K562 (cell line): ENCODE data around the gene NR1H2. TPM values are rescaled to one million over a fixed set of nuclear protein-coding genes. Genes with fewer than 3 reads are reported as not detected.
A peak's percentile ranks its signal among the peaks of the same experiment; 100 is the strongest.

Experiments
- ATF1 ChIP-seq, 2 experiments: fragments of 450-650 bp in 1 of 2; IDR thresholded peaks; 2 replicates each; pipeline ENCODE4 v1.6.1; 2016; ENCODE audit warnings: missing compliant biosample characterization in 1 of 2, missing genetic modification characterization in 1 of 2
- ERF ChIP-seq: fragments of 450-650 bp; formaldehyde crosslinking; IDR thresholded peaks from 2 replicates; pipeline ENCODE4 v1.4.0; 2020; ENCODE audit warnings: mild to moderate bottlenecking, mixed read lengths
- GABPA ChIP-seq: fragments of 200-800 bp; sonication (Bioruptor generic); conservative IDR thresholded peaks from 2 replicates; pipeline ENCODE4 v1.6.1; 2016; ENCODE audit warnings: low read depth, missing genetic modification characterization, missing compliant biosample characterization
- KDM1A ChIP-seq, 2 experiments: fragments of 450-650 bp; IDR thresholded peaks; 2 replicates each; pipeline ENCODE4 v1.6.1; 2016; ENCODE audit warnings: mild to moderate bottlenecking in 2 of 2
- NCOA6 ChIP-seq: fragments of 450-650 bp; IDR thresholded peaks from 2 replicates; pipeline ENCODE4 v1.6.1; 2017; ENCODE audit warnings: mild to moderate bottlenecking
- NEUROD1 ChIP-seq: fragments of 150-350 bp; IDR thresholded peaks from 2 replicates; pipeline ENCODE4 v1.6.1; 2014; ENCODE audit warnings: borderline replicate concordance, low read length, low read depth; ENCODE audit not compliant: partially characterized antibody
- RBFOX2 ChIP-seq: fragments of 200-400 bp; formaldehyde crosslinking; IDR thresholded peaks from 2 replicates; pipeline ENCODE4 v1.6.1; 2017; ENCODE audit warnings: low read depth, mild to moderate bottlenecking, low read length, moderate library complexity
- SIN3B ChIP-seq: fragments of 450-650 bp; IDR thresholded peaks from 2 replicates; pipeline ENCODE4 v1.6.1; 2017; ENCODE audit warnings: low read depth, mild to moderate bottlenecking, moderate library complexity
- SMAD1 ChIP-seq: fragments of 150-350 bp; IDR thresholded peaks from 2 replicates; pipeline ENCODE4 v1.6.1; 2014; ENCODE audit warnings: low read length, low read depth; ENCODE audit not compliant: partially characterized antibody
- XRCC4 ChIP-seq: IDR thresholded peaks from one replicate; pipeline ENCODE4 v1.6.1; 2011; ENCODE audit not compliant: insufficient read depth, insufficient read length; ENCODE audit errors: extremely low read depth
- YY1 ChIP-seq, 3 experiments: IDR thresholded peaks; 2 replicates each; pipeline ENCODE4 v1.6.1; 2011; ENCODE audit warnings: low read length in 2 of 3, mild to moderate bottlenecking in 2 of 3, moderate library complexity in 2 of 3, borderline replicate concordance in 1 of 3, control low read depth in 1 of 3, low read depth in 1 of 3; ENCODE audit not compliant: insufficient read depth in 3 of 3, insufficient replicate concordance in 2 of 3, control insufficient read depth in 1 of 3, insufficient read length in 1 of 3; ENCODE audit errors: extremely low read depth in 1 of 3
- ZEB2 ChIP-seq: fragments of 450-650 bp; IDR thresholded peaks from 2 replicates; pipeline ENCODE4 v1.6.1; 2016
- polyA plus RNA-seq, 8 experiments: library from polyadenylated mRNA; depleted of rRNA in 4 of 8; stranded (reverse) in 5 of 8; unstranded in 3 of 8; fragments of >200 nt; fragmentation: Nextera tagmentation in 2 of 8; fragmentation: Illumina TruSeq in 1 of 8; extraction: Ambion mirVana in 2 of 8; extraction: Trizol in 1 of 8; gene quantifications; 2 replicates each; pipeline versions ENCODE4 v1.2.1 to v1.2.3, GENCODE V29; 2011 to 2014; ENCODE audit warnings: inconsistent platforms in 1 of 8, missing spikeins in 1 of 8
- total RNA-seq, 7 experiments: library from RNA; depleted of rRNA in 6 of 7; stranded (reverse); fragments of >200 nt in 6 of 7; fragmentation: Illumina TruSeq in 2 of 7; extraction: Trizol in 2 of 7; gene quantifications; 2 replicates each; pipeline versions ENCODE4 v1.2.1 to v1.2.3, GENCODE V29; 2011 to 2021; ENCODE audit warnings: low replicate concordance in 1 of 7
- TF ChIP-seq, protein P1 (sequence below): sonication (generic); formaldehyde crosslinking; IDR thresholded peaks from 2 replicates; pipeline ENCODE4 v1.8.0; 2022; ENCODE audit warnings: missing genetic modification reagents, mild to moderate bottlenecking, borderline replicate concordance
- TF ChIP-seq, protein P2 (sequence below): fragments of 450-650 bp; IDR thresholded peaks from 2 replicates; pipeline ENCODE4 v1.7.1; 2018; ENCODE audit warnings: mild to moderate bottlenecking, low read depth; ENCODE audit not compliant: partially characterized antibody
- TF ChIP-seq, protein P3 (sequence below), 2 experiments: fragments of 450-650 bp in 1 of 2; sonication (generic) in 1 of 2; formaldehyde crosslinking; conservative IDR thresholded peaks; 2 replicates each; pipeline versions ENCODE4 v1.4.0 to v1.8.1; 2020 to 2022; ENCODE audit warnings: mild to moderate bottlenecking in 1 of 2, missing genetic modification reagents in 1 of 2
- TF ChIP-seq, protein P4 (sequence below): fragments of 250-450 bp; sonication (Bioruptor Pico); IDR thresholded peaks from 2 replicates; pipeline ENCODE4 v1.4.0; 2020; ENCODE audit warnings: mild to moderate bottlenecking, moderate library complexity

NR1H2 gene
- total and polyA plus RNA-seq, 9 of the 15 experiments (the other 6 are each of a cell fraction or from before 2014, with no cell fraction given) = 0.11 to 73.8 (median 24.0) TPM

DNA sequence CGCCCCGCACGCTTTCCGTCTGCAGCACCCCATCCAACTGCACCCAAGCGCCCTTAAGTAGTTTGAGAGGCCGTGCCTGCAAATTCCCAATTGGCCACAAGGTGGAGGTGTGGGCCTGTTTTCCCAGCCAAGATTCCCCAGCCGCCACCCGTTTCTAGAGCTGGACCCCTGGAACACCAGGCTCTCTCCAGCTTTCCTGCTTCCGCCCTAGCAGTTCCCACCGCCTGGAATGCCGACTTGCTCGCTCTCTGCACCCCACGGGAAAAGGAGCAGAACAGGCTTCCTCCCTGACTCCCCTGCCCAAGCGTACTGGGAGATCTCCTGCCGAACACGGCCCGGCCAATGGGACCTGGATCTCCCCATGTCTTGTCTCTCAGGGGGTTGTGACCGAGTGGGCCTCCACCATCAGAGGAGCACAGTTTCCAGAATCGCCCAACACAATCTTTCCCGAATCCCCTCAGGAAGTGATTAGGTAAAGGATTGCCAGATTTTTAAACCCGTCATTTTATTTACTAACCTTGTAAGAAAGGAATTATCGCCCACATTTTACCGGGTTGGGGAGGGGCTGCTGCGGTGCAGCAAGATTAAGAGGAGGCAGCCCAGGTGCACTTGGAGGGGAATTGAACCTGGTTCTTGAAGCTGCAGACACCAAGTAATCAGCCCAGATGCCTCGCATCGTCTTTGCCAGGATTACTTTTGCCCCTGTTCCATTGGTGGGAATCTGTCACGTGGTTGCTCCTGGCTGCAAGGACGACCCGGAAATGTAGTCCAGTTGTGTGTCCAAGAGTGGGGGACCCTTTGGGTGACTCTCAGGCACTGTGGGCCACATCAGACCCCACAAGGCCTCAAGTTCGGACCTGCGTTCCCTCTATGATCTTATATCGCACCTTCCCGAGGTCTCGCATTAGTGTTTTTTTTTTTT lies 7.3 kb upstream of the NR1H2 start (continued):
- TF ChIP-seq, protein P1, sequence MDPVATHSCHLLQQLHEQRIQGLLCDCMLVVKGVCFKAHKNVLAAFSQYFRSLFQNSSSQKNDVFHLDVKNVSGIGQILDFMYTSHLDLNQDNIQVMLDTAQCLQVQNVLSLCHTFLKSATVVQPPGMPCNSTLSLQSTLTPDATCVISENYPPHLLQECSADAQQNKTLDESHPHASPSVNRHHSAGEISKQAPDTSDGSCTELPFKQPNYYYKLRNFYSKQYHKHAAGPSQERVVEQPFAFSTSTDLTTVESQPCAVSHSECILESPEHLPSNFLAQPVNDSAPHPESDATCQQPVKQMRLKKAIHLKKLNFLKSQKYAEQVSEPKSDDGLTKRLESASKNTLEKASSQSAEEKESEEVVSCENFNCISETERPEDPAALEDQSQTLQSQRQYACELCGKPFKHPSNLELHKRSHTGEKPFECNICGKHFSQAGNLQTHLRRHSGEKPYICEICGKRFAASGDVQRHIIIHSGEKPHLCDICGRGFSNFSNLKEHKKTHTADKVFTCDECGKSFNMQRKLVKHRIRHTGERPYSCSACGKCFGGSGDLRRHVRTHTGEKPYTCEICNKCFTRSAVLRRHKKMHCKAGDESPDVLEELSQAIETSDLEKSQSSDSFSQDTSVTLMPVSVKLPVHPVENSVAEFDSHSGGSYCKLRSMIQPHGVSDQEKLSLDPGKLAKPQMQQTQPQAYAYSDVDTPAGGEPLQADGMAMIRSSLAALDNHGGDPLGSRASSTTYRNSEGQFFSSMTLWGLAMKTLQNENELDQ = no peak
- TF ChIP-seq KDM1A (IDR thresholded peaks at IDR 0.05) (no peak), RBFOX2 (peak; percentile 52), NEUROD1 (peak; percentile 56), YY1 (IDR thresholded peaks at IDR 0.05; ENCODE audit: borderline replicate concordance in 1 of 3, control insufficient read depth in 1 of 3, extremely low read depth in 1 of 3, insufficient read depth in 3 of 3, insufficient read length in 1 of 3, insufficient replicate concordance in 2 of 3, low read depth in 1 of 3, low read length in 2 of 3) (no peak), ERF (CRISPR knock-in tag) (no peak), SMAD1 (no peak), SIN3B (no peak), ZEB2 (no peak), ATF1 (CRISPR knock-in tag; IDR thresholded peaks at IDR 0.05) (no peak), ATF1 (tag; IDR thresholded peaks at IDR 0.05) (no peak; the same call in 1 of the 2 replicates), GABPA (tag) (peak; percentile 38; the same call in 1 of the 2 replicates), NCOA6 (no peak), XRCC4 (no peak)
- TF ChIP-seq, protein P2, sequence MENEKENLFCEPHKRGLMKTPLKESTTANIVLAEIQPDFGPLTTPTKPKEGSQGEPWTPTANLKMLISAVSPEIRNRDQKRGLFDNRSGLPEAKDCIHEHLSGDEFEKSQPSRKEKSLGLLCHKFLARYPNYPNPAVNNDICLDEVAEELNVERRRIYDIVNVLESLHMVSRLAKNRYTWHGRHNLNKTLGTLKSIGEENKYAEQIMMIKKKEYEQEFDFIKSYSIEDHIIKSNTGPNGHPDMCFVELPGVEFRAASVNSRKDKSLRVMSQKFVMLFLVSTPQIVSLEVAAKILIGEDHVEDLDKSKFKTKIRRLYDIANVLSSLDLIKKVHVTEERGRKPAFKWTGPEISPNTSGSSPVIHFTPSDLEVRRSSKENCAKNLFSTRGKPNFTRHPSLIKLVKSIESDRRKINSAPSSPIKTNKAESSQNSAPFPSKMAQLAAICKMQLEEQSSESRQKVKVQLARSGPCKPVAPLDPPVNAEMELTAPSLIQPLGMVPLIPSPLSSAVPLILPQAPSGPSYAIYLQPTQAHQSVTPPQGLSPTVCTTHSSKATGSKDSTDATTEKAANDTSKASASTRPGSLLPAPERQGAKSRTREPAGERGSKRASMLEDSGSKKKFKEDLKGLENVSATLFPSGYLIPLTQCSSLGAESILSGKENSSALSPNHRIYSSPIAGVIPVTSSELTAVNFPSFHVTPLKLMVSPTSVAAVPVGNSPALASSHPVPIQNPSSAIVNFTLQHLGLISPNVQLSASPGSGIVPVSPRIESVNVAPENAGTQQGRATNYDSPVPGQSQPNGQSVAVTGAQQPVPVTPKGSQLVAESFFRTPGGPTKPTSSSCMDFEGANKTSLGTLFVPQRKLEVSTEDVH = no peak
- TF ChIP-seq, protein P3, sequence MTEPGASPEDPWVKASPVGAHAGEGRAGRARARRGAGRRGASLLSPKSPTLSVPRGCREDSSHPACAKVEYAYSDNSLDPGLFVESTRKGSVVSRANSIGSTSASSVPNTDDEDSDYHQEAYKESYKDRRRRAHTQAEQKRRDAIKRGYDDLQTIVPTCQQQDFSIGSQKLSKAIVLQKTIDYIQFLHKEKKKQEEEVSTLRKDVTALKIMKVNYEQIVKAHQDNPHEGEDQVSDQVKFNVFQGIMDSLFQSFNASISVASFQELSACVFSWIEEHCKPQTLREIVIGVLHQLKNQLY (CRISPR knock-in tag; conservative IDR thresholded peaks at IDR 0.05) = no peak
- TF ChIP-seq, protein P4, sequence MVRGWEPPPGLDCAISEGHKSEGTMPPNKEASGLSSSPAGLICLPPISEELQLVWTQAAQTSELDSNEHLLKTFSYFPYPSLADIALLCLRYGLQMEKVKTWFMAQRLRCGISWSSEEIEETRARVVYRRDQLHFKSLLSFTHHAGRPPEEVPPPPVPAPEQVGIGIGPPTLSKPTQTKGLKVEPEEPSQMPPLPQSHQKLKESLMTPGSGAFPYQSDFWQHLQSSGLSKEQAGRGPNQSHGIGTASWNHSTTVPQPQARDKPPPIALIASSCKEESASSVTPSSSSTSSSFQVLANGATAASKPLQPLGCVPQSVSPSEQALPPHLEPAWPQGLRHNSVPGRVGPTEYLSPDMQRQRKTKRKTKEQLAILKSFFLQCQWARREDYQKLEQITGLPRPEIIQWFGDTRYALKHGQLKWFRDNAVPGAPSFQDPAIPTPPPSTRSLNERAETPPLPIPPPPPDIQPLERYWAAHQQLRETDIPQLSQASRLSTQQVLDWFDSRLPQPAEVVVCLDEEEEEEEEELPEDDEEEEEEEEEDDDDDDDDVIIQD (CRISPR knock-in tag) = no peak
